ENCODE data around the gene CYP4F8. TPM values are rescaled to one million over a fixed set of nuclear protein-coding genes. Genes with fewer than 3 reads are reported as not detected.

Gene CYP4F8
- total and polyA plus RNA-seq, 2 donors = 0.37 to 1.9 TPM

GRCh38 chr19:15628236-15629002 lies 13.4 kb downstream of the CYP4F8 start:
- Histone ChIP-seq H3K27ac (ENCODE audit: low read depth) (no peak overlapping the region), H3K36me3 (ENCODE audit: insufficient read depth) (no peaks in the 10 kb centered on the region), H3K4me1 (ENCODE audit: insufficient read depth) (no peaks in the 10 kb centered on the region), H3K4me3 (ENCODE audit: low read depth, low read length) (no peak overlapping the region)
- WGBS = 59% methylated on average over 22 of the region's 22 CpGs
- DNase-seq (ENCODE audit: extremely low spot score) = no peak

DNA sequence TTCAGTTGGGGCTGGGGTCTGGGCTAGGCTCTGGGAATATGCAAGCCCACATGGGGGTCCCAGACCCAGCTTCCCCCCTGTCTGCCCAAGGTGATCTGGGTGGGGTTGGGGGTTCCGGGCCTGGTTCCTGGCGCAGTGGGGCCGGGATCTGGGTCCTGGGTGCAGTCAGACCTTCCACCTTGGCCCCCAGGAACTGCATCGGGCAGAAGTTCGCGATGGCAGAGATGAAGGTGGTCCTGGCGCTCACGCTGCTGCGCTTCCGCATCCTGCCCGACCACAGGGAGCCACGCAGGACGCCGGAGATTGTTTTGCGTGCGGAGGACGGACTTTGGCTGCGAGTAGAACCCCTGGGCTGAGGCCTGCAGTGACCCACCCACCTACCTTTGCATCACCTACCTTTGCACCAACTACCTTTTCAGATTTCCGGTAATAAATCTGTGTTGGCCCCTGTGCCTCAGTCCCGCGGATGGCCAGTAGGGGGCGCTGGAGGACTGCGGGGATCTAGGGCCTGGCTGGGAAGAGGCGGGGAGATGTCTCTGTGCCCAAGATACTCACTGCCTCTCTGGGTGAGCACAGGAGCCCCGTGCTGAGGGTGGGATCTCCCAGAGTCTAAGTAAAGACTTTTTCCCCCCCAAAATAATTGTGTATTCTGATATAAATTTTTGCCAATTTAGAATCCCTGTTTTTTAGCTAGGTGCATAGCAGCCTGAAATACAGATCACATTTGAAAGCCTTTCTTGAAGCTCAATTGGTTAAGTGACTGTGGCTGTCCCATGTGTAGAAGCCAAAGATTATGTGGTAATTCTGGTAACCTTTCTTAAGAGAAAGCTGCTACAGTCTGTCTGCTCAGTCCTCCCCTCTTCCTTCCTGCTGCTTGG lies 14.2 kb downstream of the CYP4F8 start:
- Histone ChIP-seq H3K4me3 (ENCODE audit: low read depth, low read length) (no peak overlapping the region), H3K27ac (ENCODE audit: low read depth) (no peak overlapping the region), H3K4me1 (ENCODE audit: insufficient read depth) (no peaks in the 10 kb centered on the region), H3K36me3 (ENCODE audit: insufficient read depth) (no peaks in the 10 kb centered on the region)
- no peak for DNase-seq (ENCODE audit: extremely low spot score)
- 5% methylated on average over 25 of the region's 25 CpGs for WGBS

DNA sequence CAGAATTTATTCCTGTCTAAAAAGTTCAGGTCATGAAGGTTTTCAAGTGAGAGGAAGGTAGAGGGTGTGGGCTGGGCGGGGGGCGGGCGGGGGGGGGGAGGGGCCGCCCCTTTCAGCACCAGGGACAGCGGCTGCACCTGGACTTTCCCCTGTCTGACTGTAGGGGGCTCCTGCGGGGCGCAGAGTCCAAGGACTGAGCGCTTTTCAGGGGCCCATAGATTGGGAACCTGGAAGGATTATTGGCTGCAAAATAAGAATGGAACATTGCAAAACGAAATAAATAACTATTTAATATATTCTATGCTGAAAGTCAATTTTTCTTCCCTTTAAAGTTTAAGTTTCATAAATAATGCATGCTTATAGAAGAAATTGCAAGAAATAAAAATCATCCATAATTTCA lies 16.8 kb downstream of the CYP4F8 start:
- H3K27ac ChIP-seq (ENCODE audit: low read depth) = no peak overlapping the region
- no peak for DNase-seq (ENCODE audit: extremely low spot score)
- H3K4me3 ChIP-seq (ENCODE audit: low read depth, low read length) = no peak overlapping the region
- WGBS = 1% methylated on average over 7 of the region's 9 CpGs
- no peaks in the 10 kb centered on the region for H3K36me3 ChIP-seq (ENCODE audit: insufficient read depth)
- no peaks in the 10 kb centered on the region for H3K4me1 ChIP-seq (ENCODE audit: insufficient read depth)

DNA sequence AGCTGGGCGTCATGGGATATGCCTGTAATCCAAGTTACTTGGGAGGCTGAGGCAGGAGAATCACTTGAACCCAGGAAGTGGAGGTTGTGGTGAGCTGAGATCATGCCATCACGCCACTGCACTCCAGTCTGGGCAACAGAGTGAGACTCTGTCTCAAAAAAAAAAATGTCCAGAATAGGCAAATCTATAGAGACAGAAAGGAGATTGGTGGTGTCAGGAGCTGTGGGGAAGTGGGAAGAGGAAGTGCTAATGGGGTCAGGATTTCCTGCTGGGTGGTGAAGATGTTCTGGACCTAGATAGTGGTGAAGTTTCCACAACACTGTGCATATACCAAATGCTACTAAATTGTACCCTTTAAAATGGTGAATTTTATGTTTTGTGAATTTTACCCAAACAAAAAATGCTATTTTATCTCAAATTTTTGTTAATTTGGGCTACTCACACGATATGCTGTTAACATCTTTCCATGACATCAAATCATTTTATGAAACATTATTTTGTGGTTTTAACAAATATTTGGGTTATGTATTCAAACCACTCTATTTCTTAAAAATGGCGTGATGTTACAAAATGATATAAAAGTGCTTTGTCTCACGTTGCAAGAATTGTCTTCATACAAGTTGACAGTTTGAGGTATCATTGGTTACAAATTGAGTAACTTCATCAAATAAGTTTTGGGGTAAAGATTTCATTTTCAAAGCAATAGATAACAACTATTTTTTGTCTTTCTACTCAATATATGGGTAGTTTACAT lies 18.2 kb downstream of the CYP4F8 start:
- Histone ChIP-seq H3K36me3 (ENCODE audit: insufficient read depth) (no peaks in the 10 kb centered on the region), H3K4me1 (ENCODE audit: insufficient read depth) (no peaks in the 10 kb centered on the region), H3K27ac (ENCODE audit: low read depth) (no peak overlapping the region), H3K4me3 (ENCODE audit: low read depth, low read length) (no peak overlapping the region)
- DNase-seq (ENCODE audit: extremely low spot score) = no peak
- 50% methylated on average over 5 of the region's 5 CpGs for WGBS

GRCh38 chr19:15634105-15634504 lies 19.1 kb downstream of the CYP4F8 start:
- no peak overlapping the region for H3K27ac ChIP-seq (ENCODE audit: low read depth)
- no peak for DNase-seq (ENCODE audit: extremely low spot score)
- no peak overlapping the region for H3K4me3 ChIP-seq (ENCODE audit: low read depth, low read length)
- no peaks in the 10 kb centered on the region for H3K36me3 ChIP-seq (ENCODE audit: insufficient read depth)
- 68% methylated on average over 3 of the region's 3 CpGs for WGBS
- H3K4me1 ChIP-seq (ENCODE audit: insufficient read depth) = no peaks in the 10 kb centered on the region

DNA sequence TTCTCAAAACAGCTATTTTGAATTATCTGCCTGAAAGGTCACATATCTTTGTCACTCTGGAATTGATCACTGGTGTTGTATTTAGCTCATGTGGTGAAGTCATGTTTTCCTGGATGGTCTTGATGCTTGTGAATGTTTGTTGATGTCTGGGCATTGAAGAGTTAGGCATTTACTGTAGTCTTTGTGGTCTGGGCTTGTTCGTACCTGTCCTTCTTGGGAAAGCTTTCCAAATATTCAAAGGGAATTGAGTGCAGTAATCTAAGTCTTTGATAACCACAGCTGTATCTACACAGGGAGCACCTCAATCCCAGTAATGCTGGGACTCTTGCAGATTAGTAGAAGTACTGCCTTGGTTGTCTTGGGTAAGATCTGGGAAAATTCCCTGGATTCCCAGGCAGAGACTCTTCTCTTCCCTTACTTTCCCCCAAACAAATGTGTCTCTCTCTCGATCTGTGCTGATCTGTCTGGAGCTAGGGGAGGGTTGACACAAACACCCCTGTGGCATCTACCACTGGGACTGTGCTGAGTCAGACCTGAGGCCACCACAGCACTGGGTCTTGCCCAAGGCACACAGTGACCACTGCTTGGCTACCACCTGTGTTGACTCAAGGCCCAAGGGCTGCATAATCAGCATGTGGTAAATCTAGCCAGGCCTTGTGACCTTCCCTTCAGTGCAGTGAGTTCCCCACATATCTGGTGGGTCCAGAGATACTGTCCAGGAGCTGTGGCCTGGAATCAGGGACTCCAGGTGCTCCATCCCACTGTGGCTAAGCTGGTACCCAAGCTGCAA lies 20.2 kb downstream of the CYP4F8 start:
- Histone ChIP-seq H3K4me3 (ENCODE audit: low read depth, low read length) (no peak overlapping the region), H3K36me3 (ENCODE audit: insufficient read depth) (no peaks in the 10 kb centered on the region), H3K27ac (ENCODE audit: low read depth) (no peak overlapping the region), H3K4me1 (ENCODE audit: insufficient read depth) (no peaks in the 10 kb centered on the region)
- no peak for DNase-seq (ENCODE audit: extremely low spot score)
- 66% methylated on average over 2 of the region's 2 CpGs for WGBS

DNA sequence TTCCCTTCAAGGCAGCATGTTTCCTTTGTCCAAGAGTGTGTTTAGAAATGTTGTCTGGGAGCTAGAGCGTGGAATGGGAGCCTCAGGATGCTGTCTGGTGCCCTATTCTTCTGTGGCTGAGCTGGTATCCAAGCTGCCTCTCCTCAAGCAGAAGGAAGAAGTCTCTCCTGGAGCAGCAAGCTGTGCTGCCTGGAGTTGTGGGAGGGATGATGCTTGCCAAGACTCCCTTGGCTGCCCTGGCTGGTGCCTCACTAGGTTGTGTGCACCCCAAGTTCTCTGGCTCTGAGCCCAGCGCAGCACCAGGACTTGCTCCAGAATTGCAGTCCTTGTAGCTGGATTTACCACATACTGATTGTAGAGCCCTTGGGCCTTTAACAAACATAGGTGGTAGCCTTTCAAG lies 21.0 kb downstream of the CYP4F8 start:
- Histone ChIP-seq H3K4me3 (ENCODE audit: low read depth, low read length) (no peak overlapping the region), H3K4me1 (ENCODE audit: insufficient read depth) (no peaks in the 10 kb centered on the region), H3K27ac (ENCODE audit: low read depth) (no peak overlapping the region), H3K36me3 (ENCODE audit: insufficient read depth) (no peaks in the 10 kb centered on the region)
- DNase-seq (ENCODE audit: extremely low spot score) = no peak
- WGBS = 86% methylated on average over 2 of the region's 2 CpGs

DNA sequence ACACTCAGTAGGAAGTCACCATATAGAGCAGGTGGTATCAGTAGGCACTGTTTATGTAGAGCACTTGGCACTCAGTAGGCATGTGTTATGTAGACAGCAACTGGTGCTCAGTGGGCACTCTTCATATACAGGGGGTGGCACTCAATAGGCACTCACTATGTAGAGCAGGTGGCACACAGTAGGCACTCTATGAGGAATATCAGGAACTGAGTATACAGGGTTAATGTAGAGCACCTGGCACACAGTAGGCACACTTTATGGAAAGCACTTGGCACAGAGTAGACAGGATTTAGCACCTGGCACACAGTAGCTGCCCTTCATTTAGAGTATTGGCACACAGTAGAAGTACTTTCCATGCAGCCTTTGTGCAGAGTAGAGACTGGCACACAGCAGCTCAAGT lies 24.6 kb downstream of the CYP4F8 start:
- Histone ChIP-seq H3K27ac (ENCODE audit: low read depth) (no peak overlapping the region), H3K4me3 (ENCODE audit: low read depth, low read length) (no peak overlapping the region), H3K4me1 (ENCODE audit: insufficient read depth) (no peaks in the 10 kb centered on the region), H3K36me3 (ENCODE audit: insufficient read depth) (no peaks in the 10 kb centered on the region)
- DNase-seq (ENCODE audit: extremely low spot score) = no peak

DNA sequence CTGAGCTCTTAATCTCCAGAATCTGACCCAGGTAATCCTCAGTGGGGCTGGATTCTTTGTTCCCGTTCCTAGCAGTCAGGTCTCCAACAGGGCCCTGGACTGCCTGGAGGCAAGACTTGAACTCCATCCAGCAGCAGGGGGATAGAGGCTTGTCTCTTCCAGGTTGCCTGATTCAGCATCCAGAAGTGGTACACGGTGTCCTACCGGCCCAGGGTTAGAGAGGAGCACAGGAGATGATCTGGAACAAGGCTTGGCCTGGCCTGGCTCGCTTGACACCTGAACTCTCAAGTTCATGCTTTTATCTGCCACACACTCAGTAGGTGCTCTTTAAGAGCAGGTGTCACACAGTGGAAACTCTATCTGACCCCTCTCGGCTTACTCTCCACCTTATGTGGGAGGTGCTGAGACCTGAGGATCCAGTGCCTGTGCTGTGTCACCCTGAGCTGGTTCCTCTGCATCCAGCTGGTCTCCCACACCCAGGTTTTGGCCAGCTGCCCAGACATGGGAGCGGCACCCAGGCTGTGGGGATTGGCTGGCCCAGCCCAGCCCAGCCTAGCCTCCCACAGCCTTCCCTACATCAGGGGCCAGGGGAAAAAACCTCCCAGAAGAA lies 25.4 kb downstream of the CYP4F8 start, which contains the start of gene CYP4F3:
Gene CYP4F3, plus strand, starts transcription at position 604 of the 610 bp plus-strand sequence. CDS start 519 bp downstream, outside the sequence.
- peak; percentile 81 for DNase-seq (ENCODE audit: extremely low spot score)
- 43% methylated on average over 6 of the region's 6 CpGs for WGBS
- H3K27ac ChIP-seq (ENCODE audit: low read depth) = peak within 1 kb of the TSS; percentile 56
- no peaks in the 10 kb centered on the region for H3K36me3 ChIP-seq (ENCODE audit: insufficient read depth)
- H3K4me3 ChIP-seq (ENCODE audit: low read depth, low read length) = no peak within 1 kb of the TSS
- no peaks in the 10 kb centered on the region for H3K4me1 ChIP-seq (ENCODE audit: insufficient read depth)

GRCh38 chr19:15640904-15641597 lies 26.0 kb downstream of the CYP4F8 start:
- Histone ChIP-seq H3K4me3 (ENCODE audit: low read depth, low read length) (no peak overlapping the region), H3K4me1 (ENCODE audit: insufficient read depth) (no peaks in the 10 kb centered on the region), H3K36me3 (ENCODE audit: insufficient read depth) (no peaks in the 10 kb centered on the region), H3K27ac (ENCODE audit: low read depth) (peak overlapping the region; percentile 56)
- no peak for DNase-seq (ENCODE audit: extremely low spot score)
- WGBS = 73% methylated on average over 12 of the region's 12 CpGs

- no peak overlapping the region for H3K4me3 ChIP-seq (ENCODE audit: low read depth, low read length)
- H3K27ac ChIP-seq (ENCODE audit: low read depth) = no peak overlapping the region
- WGBS = 76% methylated on average over 5 of the region's 5 CpGs
- no peaks in the 10 kb centered on the region for H3K36me3 ChIP-seq (ENCODE audit: insufficient read depth)
- no peaks in the 10 kb centered on the region for H3K4me1 ChIP-seq (ENCODE audit: insufficient read depth)
- DNase-seq (ENCODE audit: extremely low spot score) = no peak
These were observed 27.0 kb downstream of the CYP4F8 start for GRCh38 chr19:15641901-15642491.

GRCh38 chr19:15642807-15643206 lies 27.8 kb downstream of the CYP4F8 start:
- H3K27ac ChIP-seq (ENCODE audit: low read depth) = no peak overlapping the region
- no peak for DNase-seq (ENCODE audit: extremely low spot score)

More at GRCh38 chr19:15642807-15643206, 27.8 kb downstream of the CYP4F8 start:
- H3K4me1 ChIP-seq (ENCODE audit: insufficient read depth) = no peaks in the 10 kb centered on the region
- no peaks in the 10 kb centered on the region for H3K36me3 ChIP-seq (ENCODE audit: insufficient read depth)
- H3K4me3 ChIP-seq (ENCODE audit: low read depth, low read length) = no peak overlapping the region
